Ectodermal cell (in vitro differentiated cells): ENCODE results near the gene LRMDA.

ENCODE experiments used
- H3K27ac ChIP-seq: 2 replicates; pipeline ENCODE4 v1.7.0; 2013; ENCODE audit warnings: mild to moderate bottlenecking, low read depth, low read length; ENCODE audit not compliant: insufficient read depth, poor library complexity, severe bottlenecking
- H3K27me3 ChIP-seq: 2 replicates; pipeline ENCODE4 v1.7.0; 2013; ENCODE audit warnings: mild to moderate bottlenecking, low read length; ENCODE audit not compliant: insufficient read depth, control insufficient read depth, poor library complexity, severe bottlenecking
- H3K36me3 ChIP-seq: one replicate; pipeline ENCODE4 v1.7.0; 2013; ENCODE audit warnings: low read length; ENCODE audit not compliant: control insufficient read depth, insufficient read depth
- H3K4me1 ChIP-seq: one replicate; pipeline ENCODE4 v1.7.0; 2013; ENCODE audit warnings: low read length; ENCODE audit not compliant: control insufficient read depth, insufficient read depth
- H3K4me3 ChIP-seq: 2 replicates; pipeline ENCODE4 v1.7.0; 2013; ENCODE audit warnings: low read depth, low read length, control low read depth; ENCODE audit not compliant: insufficient read depth
- H3K9me3 ChIP-seq: 2 replicates; pipeline ENCODE4 v1.7.0; 2013; ENCODE audit warnings: mild to moderate bottlenecking, low read length, moderate library complexity; ENCODE audit not compliant: control insufficient read depth
- WGBS, 2 experiments: methylation state at CpG; one replicate each; pipeline ENCODE4 v1.1.7; 2013; ENCODE audit warnings: missing lambda C conversion rate in 2 of 2; 5-methylcytosine and 5-hydroxymethylcytosine counted together

The LRMDA gene

GRCh38 chr10:76160446-76161300 is 729.2 kb downstream of the LRMDA start:
- Histone ChIP-seq H3K27me3 (no peaks in the 10 kb centered on the region), H3K4me3 (no peak overlapping the region), H3K9me3 (no peaks in the 10 kb centered on the region), H3K27ac (no peak overlapping the region), H3K4me1 (no peaks in the 10 kb centered on the region), H3K36me3 (no peaks in the 10 kb centered on the region)
- WGBS, 2 experiments = 94 to 95% methylated on average over 12 of the region's 12 CpGs

- Histone ChIP-seq H3K4me1 (no peaks in the 10 kb centered on the region), H3K27ac (no peak overlapping the region), H3K36me3 (no peaks in the 10 kb centered on the region), H3K9me3 (no peaks in the 10 kb centered on the region), H3K27me3 (no peaks in the 10 kb centered on the region), H3K4me3 (no peak overlapping the region)
- WGBS, 2 experiments = 89 to 92% methylated on average over 7 of the region's 7 CpGs
These were observed 729.8 kb downstream of the LRMDA start for GRCh38 chr10:76161301-76161582.

- no peaks in the 10 kb centered on the region for H3K9me3 ChIP-seq
- H3K4me3 ChIP-seq = no peak overlapping the region
- no peak overlapping the region for H3K27ac ChIP-seq
- no peaks in the 10 kb centered on the region for H3K36me3 ChIP-seq
- 95 to 97% methylated on average over 1 of the region's 1 CpG for WGBS, 2 experiments
- no peaks in the 10 kb centered on the region for H3K27me3 ChIP-seq
- H3K4me1 ChIP-seq = no peaks in the 10 kb centered on the region
These were observed 737.0 kb downstream of the LRMDA start for GRCh38 chr10:76168437-76168836.

DNA sequence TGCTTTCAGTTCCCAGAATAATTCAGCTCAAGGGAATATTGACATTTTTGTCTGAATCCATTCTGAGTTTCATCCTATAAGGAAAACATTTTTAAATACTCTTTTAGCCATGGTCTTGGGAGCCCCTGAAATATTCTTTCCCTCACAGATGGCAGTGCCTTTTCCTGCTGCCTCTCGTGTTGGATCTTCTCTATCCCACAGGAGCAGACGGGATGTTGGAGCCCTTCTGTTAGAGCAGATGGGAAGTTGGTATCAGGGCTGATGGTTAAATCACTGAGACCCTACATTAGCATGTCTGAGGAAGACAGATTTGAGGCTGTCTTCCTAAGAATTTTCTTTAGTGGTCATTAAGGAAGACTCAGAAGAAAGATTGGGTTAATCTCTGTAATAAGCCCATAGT is 737.8 kb downstream of the LRMDA start:
- H3K4me1 ChIP-seq = no peaks in the 10 kb centered on the region
- 84 to 100% methylated on average over 2 of the region's 2 CpGs for WGBS, 2 experiments
- no peaks in the 10 kb centered on the region for H3K27me3 ChIP-seq
- no peak overlapping the region for H3K4me3 ChIP-seq
- H3K36me3 ChIP-seq = no peaks in the 10 kb centered on the region
- no peaks in the 10 kb centered on the region for H3K9me3 ChIP-seq
- no peak overlapping the region for H3K27ac ChIP-seq

DNA sequence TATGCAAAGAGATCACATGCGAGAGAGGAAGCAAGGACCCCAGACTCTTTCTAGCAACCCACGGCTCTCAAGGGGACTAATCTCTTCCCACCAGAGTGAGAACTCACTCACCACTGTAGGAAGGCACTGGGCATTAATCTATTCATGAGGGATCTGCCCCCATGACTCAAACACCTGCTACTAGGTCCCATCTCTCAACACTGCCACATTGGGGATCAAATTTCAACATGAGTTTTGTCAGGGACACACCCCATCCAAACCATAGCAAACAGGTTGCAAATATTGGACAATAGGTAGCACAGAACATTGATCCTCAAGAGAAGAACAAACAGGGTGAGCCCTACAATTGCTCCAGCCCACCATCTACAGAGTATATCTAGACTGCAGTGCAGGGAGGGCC is 740.6 kb downstream of the LRMDA start:
- Histone ChIP-seq H3K36me3 (no peaks in the 10 kb centered on the region), H3K27me3 (no peaks in the 10 kb centered on the region), H3K4me1 (no peaks in the 10 kb centered on the region), H3K9me3 (no peaks in the 10 kb centered on the region), H3K27ac (no peak overlapping the region), H3K4me3 (no peak overlapping the region)
- WGBS, 2 experiments = 90 to 97% methylated on average over 2 of the region's 2 CpGs

- Histone ChIP-seq H3K36me3 (no peaks in the 10 kb centered on the region), H3K27ac (no peak overlapping the region), H3K4me3 (no peak overlapping the region), H3K4me1 (no peaks in the 10 kb centered on the region), H3K9me3 (no peaks in the 10 kb centered on the region), H3K27me3 (no peaks in the 10 kb centered on the region)
- WGBS, 2 experiments = 83 to 92% methylated on average over 9 of the region's 9 CpGs
These were observed 744.2 kb downstream of the LRMDA start for GRCh38 chr10:76175533-76176165.

- H3K36me3 ChIP-seq = no peaks in the 10 kb centered on the region
- no peaks in the 10 kb centered on the region for H3K27me3 ChIP-seq
- WGBS, 2 experiments = 95 to 99% methylated on average over 9 of the region's 9 CpGs
- H3K9me3 ChIP-seq = no peaks in the 10 kb centered on the region
- no peaks in the 10 kb centered on the region for H3K4me1 ChIP-seq
- no peak overlapping the region for H3K27ac ChIP-seq
- H3K4me3 ChIP-seq = no peak overlapping the region
These were observed 744.7 kb downstream of the LRMDA start for GRCh38 chr10:76176166-76176550.

- Histone ChIP-seq H3K27ac (no peak overlapping the region), H3K4me3 (no peak overlapping the region), H3K4me1 (no peaks in the 10 kb centered on the region), H3K9me3 (no peaks in the 10 kb centered on the region), H3K36me3 (no peaks in the 10 kb centered on the region), H3K27me3 (no peaks in the 10 kb centered on the region)
- 69 to 72% methylated on average over 2 of the region's 2 CpGs for WGBS, 2 experiments
These were observed 746.5 kb downstream of the LRMDA start for GRCh38 chr10:76177936-76178335.

- Histone ChIP-seq H3K27ac (no peak overlapping the region), H3K36me3 (no peaks in the 10 kb centered on the region), H3K9me3 (no peaks in the 10 kb centered on the region), H3K4me3 (no peak overlapping the region), H3K27me3 (no peaks in the 10 kb centered on the region), H3K4me1 (no peaks in the 10 kb centered on the region)
- 90 to 92% methylated on average over 4 of the region's 4 CpGs for WGBS, 2 experiments
These were observed 747.3 kb downstream of the LRMDA start for GRCh38 chr10:76178532-76179292.

DNA sequence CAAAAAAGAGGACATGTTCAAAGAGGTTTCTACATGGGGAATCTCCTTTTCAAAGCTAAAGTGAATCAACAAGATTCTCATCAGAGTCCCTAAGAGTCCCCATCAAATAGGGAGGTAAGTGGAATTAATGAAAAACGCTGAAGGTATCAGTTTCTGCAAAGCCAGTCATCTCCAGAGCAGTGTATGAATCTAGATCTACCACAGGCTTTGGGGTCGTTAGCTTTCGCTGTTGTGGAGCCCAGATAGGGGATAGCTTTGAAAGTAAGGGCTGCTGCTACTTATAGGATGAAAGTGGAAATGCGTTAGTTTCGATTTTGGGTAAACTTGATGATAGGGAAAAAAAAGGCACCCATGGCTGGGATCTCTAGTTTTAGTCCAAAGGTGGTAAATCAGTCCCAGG is 748.4 kb downstream of the LRMDA start:
- Histone ChIP-seq H3K36me3 (no peaks in the 10 kb centered on the region), H3K4me1 (no peaks in the 10 kb centered on the region), H3K27ac (no peak overlapping the region), H3K27me3 (no peaks in the 10 kb centered on the region), H3K4me3 (no peak overlapping the region), H3K9me3 (no peaks in the 10 kb centered on the region)
- 94 to 95% methylated on average over 5 of the region's 5 CpGs for WGBS, 2 experiments
